HFF-Myc (cell line): ENCODE results near the gene CSNK1G1.

Experiments
- DNase-seq: peaks from one replicate; pipeline ENCODE4 v3.0.0-alpha.2; 2011; ENCODE audit warnings: low read depth; ENCODE audit errors: extremely low read depth
- H3K4me3 ChIP-seq: replicated peaks from 2 replicates; pipeline ENCODE4 v1.5.1; 2011; ENCODE audit warnings: low read depth, mild to moderate bottlenecking, control low read depth, low read length
- CTCF ChIP-seq: IDR thresholded peaks from 2 replicates; pipeline ENCODE4 v1.5.1; 2012; ENCODE audit warnings: mild to moderate bottlenecking, low read depth, low read length, control low read depth; ENCODE audit errors: missing control alignments

Gene CSNK1G1

GRCh38 chr15:64369078-64369607, 13.2 kb upstream of the CSNK1G1 start:
- DNase-seq, result no peak
- TF ChIP-seq CTCF, result no peak
- no peak overlapping the region for H3K4me3 ChIP-seq

GRCh38 chr15:64361259-64361658, 5.3 kb upstream of the CSNK1G1 start:
- TF ChIP-seq CTCF, result no peak
- no peak for DNase-seq
- no peak overlapping the region for H3K4me3 ChIP-seq

GRCh38 chr15:64356710-64357040, 702 bp upstream of the CSNK1G1 start:
- no peak for DNase-seq
- TF ChIP-seq CTCF, result no peak
- H3K4me3 ChIP-seq, result peak overlapping the region; percentile 72

GRCh38 chr15:64355348-64355943, 527 bp downstream of the CSNK1G1 start:
- no peak for DNase-seq
- peak overlapping the region; percentile 72 for H3K4me3 ChIP-seq

GRCh38 chr15:64354688-64355344, 1.2 kb downstream of the CSNK1G1 start:
- TF ChIP-seq CTCF, result no peak
- DNase-seq, result no peak
- H3K4me3 ChIP-seq, result peak overlapping the region; percentile 72

More at GRCh38 chr15:64355348-64355943, 527 bp downstream of the CSNK1G1 start:
- no peak for TF ChIP-seq CTCF

- no peak for TF ChIP-seq CTCF
- DNase-seq, result no peak
- H3K4me3 ChIP-seq, result no peak overlapping the region
These were observed 4.7 kb downstream of the CSNK1G1 start for GRCh38 chr15:64351265-64351664.

- no peak for DNase-seq
- no peak overlapping the region for H3K4me3 ChIP-seq
- no peak for TF ChIP-seq CTCF
These were observed 6.6 kb downstream of the CSNK1G1 start for GRCh38 chr15:64349375-64349774.
